HepG2 (cell line): ENCODE results near the gene ERMARD. TPM values are rescaled to one million over a fixed set of nuclear protein-coding genes. Genes with fewer than 3 reads are reported as not detected.
A peak's percentile ranks its signal among the peaks of the same experiment; 100 is the strongest.

ENCODE experiments used
- ATF3 ChIP-seq: sonication (generic); formaldehyde crosslinking; IDR thresholded peaks from 2 replicates; pipeline ENCODE4 v1.4.0; 2020; ENCODE audit warnings: missing genetic modification reagents
- CBX1 ChIP-seq: IDR thresholded peaks from one replicate; pipeline ENCODE4 v1.6.1; 2016; ENCODE audit warnings: antibody characterized with exemption, low read depth
- ELF4 ChIP-seq: sonication (generic); formaldehyde crosslinking; IDR thresholded peaks from 2 replicates; pipeline ENCODE4 v1.5.0; 2020; ENCODE audit warnings: missing genetic modification reagents, mild to moderate bottlenecking, moderate library complexity, borderline replicate concordance
- MED13 ChIP-seq: sonication (generic); formaldehyde crosslinking; IDR thresholded peaks from 2 replicates; pipeline ENCODE4 v1.5.0; 2020; ENCODE audit warnings: missing genetic modification reagents
- MTA3 ChIP-seq: sonication (generic); formaldehyde crosslinking; IDR thresholded peaks from 2 replicates; pipeline ENCODE4 v1.4.0; 2020; ENCODE audit warnings: missing genetic modification reagents
- MTERF4 ChIP-seq: sonication (generic); formaldehyde crosslinking; IDR thresholded peaks from 2 replicates; pipeline ENCODE4 v1.8.0; 2023; ENCODE audit warnings: mild to moderate bottlenecking, missing genetic modification reagents
- MYPOP ChIP-seq: sonication (generic); formaldehyde crosslinking; IDR thresholded peaks from 2 replicates; pipeline ENCODE4 v1.8.1; 2023; ENCODE audit warnings: mild to moderate bottlenecking, moderate library complexity, missing genetic modification reagents
- NONO ChIP-seq, 2 experiments: fragments of 450-650 bp in 1 of 2; sonication (generic) in 1 of 2; formaldehyde crosslinking in 1 of 2; IDR thresholded peaks in 1 of 2; conservative IDR thresholded peaks in 1 of 2; 2 replicates each; pipeline versions ENCODE4 v1.6.1 to v1.8.0; 2017 to 2022; ENCODE audit warnings: mild to moderate bottlenecking in 1 of 2, missing genetic modification reagents in 1 of 2, moderate library complexity in 1 of 2
- ONECUT2 ChIP-seq: sonication (generic); formaldehyde crosslinking; IDR thresholded peaks from 2 replicates; pipeline ENCODE4 v1.4.0; 2020; ENCODE audit warnings: missing genetic modification reagents
- POGK ChIP-seq: sonication (generic); formaldehyde crosslinking; conservative IDR thresholded peaks from 2 replicates; pipeline ENCODE4 v1.8.0; 2022; ENCODE audit warnings: mild to moderate bottlenecking, moderate library complexity, missing genetic modification reagents
- RARA ChIP-seq: IDR thresholded peaks from 2 replicates; pipeline ENCODE4 v1.6.1; 2016; ENCODE audit warnings: missing genetic modification reagents, missing compliant biosample characterization
- RBM22 ChIP-seq: fragments of 200-400 bp; formaldehyde crosslinking; optimal IDR thresholded peaks from 2 replicates; pipeline ENCODE3; 2017; ENCODE audit warnings: mild to moderate bottlenecking, low read length, moderate library complexity
- RXRA ChIP-seq: sonication (generic); formaldehyde crosslinking; IDR thresholded peaks from 2 replicates; pipeline ENCODE4 v1.5.1; 2020; ENCODE audit warnings: missing genetic modification reagents
- SCMH1 ChIP-seq: sonication (generic); formaldehyde crosslinking; IDR thresholded peaks from 2 replicates; pipeline ENCODE4 v1.9.0; 2021; ENCODE audit warnings: missing genetic modification reagents, mild to moderate bottlenecking, borderline replicate concordance
- SP1 ChIP-seq, 2 experiments: fragments of 450-650 bp in 1 of 2; sonication (generic) in 1 of 2; formaldehyde crosslinking in 1 of 2; IDR thresholded peaks; 2 replicates each; pipeline versions ENCODE4 v1.4.0 to v1.6.1; 2016 to 2020; ENCODE audit warnings: missing genetic modification reagents in 1 of 2
- THAP7 ChIP-seq: sonication (generic); formaldehyde crosslinking; IDR thresholded peaks from 2 replicates; pipeline ENCODE4 v1.8.1; 2023; ENCODE audit warnings: mild to moderate bottlenecking, missing genetic modification reagents
- YY1 ChIP-seq: IDR thresholded peaks from 2 replicates; pipeline ENCODE4 v1.6.1; 2011; ENCODE audit warnings: low read length, low read depth, moderate library complexity, mild to moderate bottlenecking; ENCODE audit not compliant: insufficient read depth, insufficient replicate concordance
- ZNF317 ChIP-seq: sonication (generic); formaldehyde crosslinking; IDR thresholded peaks from 2 replicates; pipeline ENCODE4 v1.5.0; 2020; ENCODE audit warnings: mild to moderate bottlenecking, missing genetic modification reagents
- ZNF513 ChIP-seq: sonication (generic); formaldehyde crosslinking; conservative IDR thresholded peaks from 2 replicates; pipeline ENCODE4 v1.5.0; 2020; ENCODE audit warnings: missing genetic modification reagents
- ZNF530 ChIP-seq: sonication (generic); formaldehyde crosslinking; IDR thresholded peaks from 2 replicates; pipeline ENCODE4 v1.5.0; 2020; ENCODE audit warnings: low read depth, mild to moderate bottlenecking, missing genetic modification reagents
- ZNF883 ChIP-seq: sonication (generic); formaldehyde crosslinking; IDR thresholded peaks from 2 replicates; pipeline ENCODE4 v1.5.1; 2020; ENCODE audit warnings: mild to moderate bottlenecking, missing genetic modification reagents; ENCODE audit errors: not compliant biosample characterization
- ZNF891 ChIP-seq: sonication (generic); formaldehyde crosslinking; IDR thresholded peaks from 2 replicates; pipeline ENCODE4 v1.5.0; 2020; ENCODE audit warnings: mild to moderate bottlenecking, missing genetic modification reagents
- polyA plus RNA-seq, 8 experiments: library from polyadenylated mRNA; depleted of rRNA in 3 of 8; stranded (reverse) in 7 of 8; unstranded in 1 of 8; fragments of >200 nt; fragmentation: Illumina TruSeq in 4 of 8; extraction: Trizol in 4 of 8; gene quantifications; 2 replicates each; pipeline versions ENCODE4 v1.2.1 to v1.2.3, GENCODE V29; 2011 to 2016; ENCODE audit warnings: low read depth in 4 of 8, missing spikeins in 1 of 8, mixed read lengths in 1 of 8; ENCODE audit not compliant: insufficient read depth in 1 of 8
- total RNA-seq, 5 experiments: library from RNA; depleted of rRNA; stranded (reverse); fragments of >200 nt; fragmentation: Illumina TruSeq; extraction: Trizol; gene quantifications; 2 replicates each; pipeline ENCODE4 v1.2.3, GENCODE V29; 2016; ENCODE audit warnings: low read depth in 1 of 5

Gene ERMARD
- total and polyA plus RNA-seq, 2 of the 13 experiments (the other 11 are each of a cell fraction or from before 2014, with no cell fraction given): 8.8 to 10.7 TPM

- TF ChIP-seq SP1 (IDR thresholded peaks at IDR 0.05) (no peak), SP1 (CRISPR knock-in tag; IDR thresholded peaks at IDR 0.05) (no peak), ATF3 (CRISPR knock-in tag) (no peak), MYPOP (CRISPR knock-in tag) (0 out of 2 replicates have a peak, but pooled peaks have one; percentile 58), THAP7 (CRISPR knock-in tag) (no peak), YY1 (peak; percentile 56), RXRA (CRISPR knock-in tag) (no peak), SCMH1 (CRISPR knock-in tag) (no peak), ZNF530 (CRISPR knock-in tag) (0 out of 2 replicates have a peak, but pooled peaks have one; percentile 35), MED13 (0 out of 2 replicates have a peak, but pooled peaks have one; percentile 28), NONO (IDR thresholded peaks at IDR 0.05) (no peak), NONO (CRISPR knock-in tag; conservative IDR thresholded peaks at IDR 0.05) (no peak), ZNF317 (CRISPR knock-in tag) (0 out of 2 replicates have a peak, but pooled peaks have one; percentile 43), ZNF883 (CRISPR knock-in tag) (peak; percentile 38), MTA3 (CRISPR knock-in tag) (no peak), RARA (CRISPR knock-in tag) (peak; percentile 33; the same call in 1 of the 2 replicates), ZNF891 (CRISPR knock-in tag) (no peak), ZNF513 (no peak), ONECUT2 (CRISPR knock-in tag) (no peak), CBX1 (no peak), POGK (CRISPR knock-in tag) (no peak), MTERF4 (CRISPR knock-in tag) (peak; percentile 46; the same call in 1 of the 2 replicates), RBM22 (peak; percentile 24), ELF4 (no peak)
Observed at GRCh38 chr6:169723200-169723909, 28.1 kb upstream of the ERMARD start (continued).
